Measurements from ENCODE around the gene KATNB1. TPM values are rescaled to one million over a fixed set of nuclear protein-coding genes. Genes with fewer than 3 reads are reported as not detected.
A peak's percentile ranks its signal among the peaks of the same experiment; 100 is the strongest.

KATNB1 gene
- total RNA-seq, 2 donors from 2014 or later = 17.0 to 26.3 TPM

DNA sequence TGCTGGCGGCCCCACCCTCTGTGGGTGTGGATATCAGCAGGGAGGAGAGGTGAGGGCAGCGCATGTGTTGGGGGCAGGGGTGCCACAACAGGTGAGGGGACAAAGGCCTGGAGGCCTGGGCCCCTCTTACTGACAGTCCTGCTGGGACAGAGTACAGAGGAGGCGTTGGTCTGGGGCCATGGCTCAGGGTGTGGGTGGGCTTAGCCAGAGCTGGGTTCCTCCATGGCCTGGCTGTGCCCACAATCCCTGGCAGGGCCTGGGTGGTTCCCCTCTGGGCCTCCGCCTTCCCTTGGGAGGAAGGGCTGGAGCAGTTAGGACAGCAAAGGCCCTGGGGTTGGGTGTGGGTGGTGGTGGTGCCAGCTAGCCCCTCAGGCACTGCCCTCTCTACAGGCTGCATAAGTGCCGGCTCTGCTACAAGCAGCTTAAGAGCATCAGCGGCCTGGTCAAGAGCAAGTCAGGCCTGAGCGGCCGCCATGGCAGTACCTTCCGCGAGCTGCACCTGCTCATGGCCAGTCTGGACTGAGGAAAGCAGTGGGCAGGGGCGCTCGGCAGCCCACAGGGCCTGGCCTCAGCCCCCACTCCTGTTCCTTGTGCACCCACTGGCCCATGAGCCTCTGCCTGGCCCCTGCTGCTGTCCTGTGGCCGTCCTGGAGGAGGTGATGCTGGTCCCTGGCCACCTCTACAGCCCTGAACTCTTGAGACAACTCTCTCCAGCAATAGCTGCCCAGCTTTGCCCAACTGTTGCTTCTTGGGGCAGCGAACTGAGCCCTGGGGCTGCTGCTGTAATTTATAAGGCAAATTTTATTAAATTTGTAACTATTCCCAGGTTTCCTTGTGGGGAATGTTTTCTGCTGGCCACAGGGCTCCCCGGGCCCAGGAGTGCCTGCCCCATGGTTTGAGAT, 21.1 kb downstream of the KATNB1 start:
- Histone ChIP-seq H3K27ac (no peak overlapping the region), H3K36me3 (no peaks in the 10 kb centered on the region), H3K9me3 (no peaks in the 10 kb centered on the region), H3K4me3 (no peak overlapping the region), H3K27me3 (no peaks in the 10 kb centered on the region), H3K4me1 (no peaks in the 10 kb centered on the region), H3K9ac (ENCODE audit: low read depth in 2 of 2, low read length in 2 of 2) (no peak overlapping the region)
- DNase-seq = no peak
- intact Hi-C loops (cut with DNase I) = loop anchor here (2.0 to 10.0 kb wide), 2 partner anchors 106 to 238 kb away; no protein-coding TSS in a partner anchor
- TF ChIP-seq, protein P1, sequence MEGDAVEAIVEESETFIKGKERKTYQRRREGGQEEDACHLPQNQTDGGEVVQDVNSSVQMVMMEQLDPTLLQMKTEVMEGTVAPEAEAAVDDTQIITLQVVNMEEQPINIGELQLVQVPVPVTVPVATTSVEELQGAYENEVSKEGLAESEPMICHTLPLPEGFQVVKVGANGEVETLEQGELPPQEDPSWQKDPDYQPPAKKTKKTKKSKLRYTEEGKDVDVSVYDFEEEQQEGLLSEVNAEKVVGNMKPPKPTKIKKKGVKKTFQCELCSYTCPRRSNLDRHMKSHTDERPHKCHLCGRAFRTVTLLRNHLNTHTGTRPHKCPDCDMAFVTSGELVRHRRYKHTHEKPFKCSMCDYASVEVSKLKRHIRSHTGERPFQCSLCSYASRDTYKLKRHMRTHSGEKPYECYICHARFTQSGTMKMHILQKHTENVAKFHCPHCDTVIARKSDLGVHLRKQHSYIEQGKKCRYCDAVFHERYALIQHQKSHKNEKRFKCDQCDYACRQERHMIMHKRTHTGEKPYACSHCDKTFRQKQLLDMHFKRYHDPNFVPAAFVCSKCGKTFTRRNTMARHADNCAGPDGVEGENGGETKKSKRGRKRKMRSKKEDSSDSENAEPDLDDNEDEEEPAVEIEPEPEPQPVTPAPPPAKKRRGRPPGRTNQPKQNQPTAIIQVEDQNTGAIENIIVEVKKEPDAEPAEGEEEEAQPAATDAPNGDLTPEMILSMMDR (IDR thresholded peaks at IDR 0.05) = no peak

GRCh38 chr16:57757326-57757786, 21.8 kb downstream of the KATNB1 start:
- Histone ChIP-seq H3K4me3 (no peak overlapping the region), H3K27ac (no peak overlapping the region), H3K36me3 (no peaks in the 10 kb centered on the region), H3K9me3 (no peaks in the 10 kb centered on the region), H3K4me1 (no peaks in the 10 kb centered on the region), H3K27me3 (no peaks in the 10 kb centered on the region), H3K9ac (ENCODE audit: low read depth in 2 of 2, low read length in 2 of 2) (no peak overlapping the region)
- TF ChIP-seq, protein P1 (IDR thresholded peaks at IDR 0.05) = peak; percentile 98
- peak; percentile 94 for DNase-seq
- intact Hi-C loops (cut with DNase I) = loop anchor here (2.0 to 10.0 kb wide), 2 partner anchors 105 to 237 kb away; no protein-coding TSS in a partner anchor

GRCh38 chr16:57757883-57758282, 22.3 kb downstream of the KATNB1 start:
- H3K9me3 ChIP-seq = no peaks in the 10 kb centered on the region
- no peak for DNase-seq
- no peaks in the 10 kb centered on the region for H3K4me1 ChIP-seq
- no peak overlapping the region for H3K4me3 ChIP-seq
- no peak overlapping the region for H3K27ac ChIP-seq
- H3K27me3 ChIP-seq = no peaks in the 10 kb centered on the region
- no peaks in the 10 kb centered on the region for H3K36me3 ChIP-seq
- intact Hi-C loops (cut with DNase I) = loop anchor here (2.0 to 10.0 kb wide), 2 partner anchors 105 to 237 kb away; no protein-coding TSS in a partner anchor
- TF ChIP-seq, protein P1 (IDR thresholded peaks at IDR 0.05) = no peak
- no peak overlapping the region for H3K9ac ChIP-seq (ENCODE audit: low read depth in 2 of 2, low read length in 2 of 2)

DNA sequence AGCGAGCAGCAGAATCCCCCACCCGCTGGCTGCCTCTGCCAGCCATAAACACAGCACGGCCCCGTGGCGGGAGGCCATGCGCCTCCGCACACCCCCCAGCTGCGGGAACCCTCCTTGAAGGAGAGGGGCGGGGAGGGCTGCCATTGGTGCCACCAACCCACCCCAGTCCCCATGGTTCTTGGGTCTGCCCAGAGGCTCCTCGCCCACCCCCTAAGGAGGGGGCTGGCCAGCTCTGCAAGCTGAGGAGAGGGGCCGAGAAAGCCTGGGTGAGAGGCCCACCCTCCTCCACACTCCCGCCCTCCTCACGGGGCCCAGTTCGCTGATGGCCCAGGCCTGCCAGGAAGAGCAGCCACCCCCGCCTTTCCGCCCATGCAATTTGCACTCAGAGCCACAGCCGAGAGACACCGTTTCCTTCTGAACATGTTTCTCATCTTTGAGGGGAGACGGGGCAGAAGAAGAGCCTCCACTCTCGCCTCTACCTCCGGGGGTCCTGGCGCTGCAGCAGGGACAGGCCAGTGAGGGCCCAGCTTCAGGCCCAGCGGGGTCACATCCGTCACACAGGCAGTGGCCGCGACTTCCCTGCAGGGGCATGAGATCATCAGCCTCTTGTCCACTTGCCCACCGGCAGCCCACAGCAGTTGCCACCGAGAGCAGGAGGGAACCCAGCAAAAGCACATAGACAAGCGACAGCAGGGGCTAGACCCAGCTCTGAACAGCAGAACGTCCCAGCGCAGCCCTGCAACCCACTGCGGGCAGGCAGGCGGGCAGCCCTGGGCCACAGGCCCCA, 23.0 kb downstream of the KATNB1 start:
- Histone ChIP-seq H3K36me3 (no peaks in the 10 kb centered on the region), H3K4me1 (no peaks in the 10 kb centered on the region), H3K27me3 (no peaks in the 10 kb centered on the region), H3K4me3 (no peak overlapping the region), H3K9me3 (no peaks in the 10 kb centered on the region), H3K27ac (no peak overlapping the region), H3K9ac (ENCODE audit: low read depth in 2 of 2, low read length in 2 of 2) (no peak overlapping the region)
- DNase-seq = no peak
- intact Hi-C loops (cut with DNase I) = loop anchor here (10.0 kb wide), 1 partner anchor 236 kb away; no protein-coding TSS in a partner anchor
- TF ChIP-seq, protein P1 (IDR thresholded peaks at IDR 0.05) = no peak

DNA sequence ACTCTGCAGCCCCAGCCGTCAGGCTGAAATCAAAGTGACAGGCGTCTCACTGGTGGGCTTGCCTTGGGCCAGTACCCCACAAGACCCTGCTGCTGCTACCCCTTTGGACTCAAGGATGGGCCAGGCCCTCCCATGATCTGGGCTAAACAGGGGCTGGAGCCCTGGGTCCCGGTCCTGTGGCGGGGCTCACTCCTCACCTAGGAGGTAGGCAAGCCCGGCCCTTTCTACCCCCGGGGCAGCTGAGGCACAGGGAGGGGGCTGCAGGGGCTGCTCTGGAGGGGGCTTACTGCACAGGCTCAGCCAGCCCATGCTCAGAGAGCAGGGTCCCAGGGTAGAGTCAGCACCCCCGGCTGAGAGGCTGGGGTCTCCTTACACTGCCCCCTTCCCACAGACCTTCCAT, 23.6 kb downstream of the KATNB1 start:
- Histone ChIP-seq H3K27ac (no peak overlapping the region), H3K9me3 (no peaks in the 10 kb centered on the region), H3K36me3 (no peaks in the 10 kb centered on the region), H3K27me3 (no peaks in the 10 kb centered on the region), H3K4me1 (no peaks in the 10 kb centered on the region), H3K9ac (ENCODE audit: low read depth in 2 of 2, low read length in 2 of 2) (no peak overlapping the region), H3K4me3 (no peak overlapping the region)
- DNase-seq = no peak
- TF ChIP-seq, protein P1 (IDR thresholded peaks at IDR 0.05) = no peak
- intact Hi-C loops (cut with DNase I) = loop anchor here (10.0 kb wide), 1 partner anchor 236 kb away; no protein-coding TSS in a partner anchor
